ENCODE data around the gene CBX7. TPM values are rescaled to one million over a fixed set of nuclear protein-coding genes. Genes with fewer than 3 reads are reported as not detected.

Gene CBX7
- polyA plus RNA-seq, 1 donor from 2014 or later, result 4.4 TPM

GRCh38 chr22:39110631-39111561 lies 41.6 kb downstream of the CBX7 start:
- no peak for TF ChIP-seq POLR2AphosphoS5 (IDR thresholded peaks at IDR 0.05)
- TF ChIP-seq TAF1 (IDR thresholded peaks at IDR 0.05; ENCODE audit: low read depth), result no peak
- TF ChIP-seq, protein P1, sequence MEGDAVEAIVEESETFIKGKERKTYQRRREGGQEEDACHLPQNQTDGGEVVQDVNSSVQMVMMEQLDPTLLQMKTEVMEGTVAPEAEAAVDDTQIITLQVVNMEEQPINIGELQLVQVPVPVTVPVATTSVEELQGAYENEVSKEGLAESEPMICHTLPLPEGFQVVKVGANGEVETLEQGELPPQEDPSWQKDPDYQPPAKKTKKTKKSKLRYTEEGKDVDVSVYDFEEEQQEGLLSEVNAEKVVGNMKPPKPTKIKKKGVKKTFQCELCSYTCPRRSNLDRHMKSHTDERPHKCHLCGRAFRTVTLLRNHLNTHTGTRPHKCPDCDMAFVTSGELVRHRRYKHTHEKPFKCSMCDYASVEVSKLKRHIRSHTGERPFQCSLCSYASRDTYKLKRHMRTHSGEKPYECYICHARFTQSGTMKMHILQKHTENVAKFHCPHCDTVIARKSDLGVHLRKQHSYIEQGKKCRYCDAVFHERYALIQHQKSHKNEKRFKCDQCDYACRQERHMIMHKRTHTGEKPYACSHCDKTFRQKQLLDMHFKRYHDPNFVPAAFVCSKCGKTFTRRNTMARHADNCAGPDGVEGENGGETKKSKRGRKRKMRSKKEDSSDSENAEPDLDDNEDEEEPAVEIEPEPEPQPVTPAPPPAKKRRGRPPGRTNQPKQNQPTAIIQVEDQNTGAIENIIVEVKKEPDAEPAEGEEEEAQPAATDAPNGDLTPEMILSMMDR (IDR thresholded peaks at IDR 0.05; ENCODE audit: poor library complexity, severe bottlenecking), result no peak
- TF ChIP-seq REST (IDR thresholded peaks at IDR 0.05; ENCODE audit: borderline replicate concordance), result no peak
- TF ChIP-seq SMC3 (conservative IDR thresholded peaks at IDR 0.05; ENCODE audit: poor library complexity), result no peak
- no peak for TF ChIP-seq EZH2 (IDR thresholded peaks at IDR 0.05; ENCODE audit: borderline replicate concordance, insufficient read depth, low read length, poor library complexity, severe bottlenecking)
- no peak for TF ChIP-seq MXI1 (conservative IDR thresholded peaks at IDR 0.05; ENCODE audit: poor library complexity, severe bottlenecking)
- no peak for TF ChIP-seq RAD21 (conservative IDR thresholded peaks at IDR 0.05)
- TF ChIP-seq EP300 (conservative IDR thresholded peaks at IDR 0.05; ENCODE audit: poor library complexity, severe bottlenecking), result no peak

DNA sequence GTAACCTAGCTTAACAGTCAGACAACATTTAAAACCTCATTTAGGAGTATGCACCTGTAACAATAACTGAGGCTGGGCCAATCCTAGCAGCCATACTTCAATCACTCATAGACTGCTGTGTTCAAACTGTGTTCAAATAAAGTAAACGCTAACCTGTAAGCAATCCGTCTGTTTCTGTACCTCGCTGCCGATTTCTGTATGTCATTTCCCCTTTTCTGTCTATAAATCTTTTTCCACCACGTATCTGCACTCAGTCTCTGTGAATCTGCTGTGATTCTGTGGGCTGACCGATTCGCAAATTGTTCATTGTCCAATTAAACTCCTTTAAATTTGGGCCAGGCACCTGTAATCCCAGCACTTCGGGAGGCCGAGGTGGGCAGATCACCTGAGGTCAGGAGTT lies 43.1 kb downstream of the CBX7 start:
- H3F3A ChIP-seq (ENCODE audit: insufficient read depth, low read length, poor library complexity, severe bottlenecking), result no peaks in the 10 kb centered on the region
- H3K4me2 ChIP-seq (ENCODE audit: low read length), result no peak overlapping the region
- peaks cover 4% of the 10 kb centered on the region for H3K27me3 ChIP-seq (ENCODE audit: insufficient read depth, low read depth, low read length)
- no peaks in the 10 kb centered on the region for H3K36me3 ChIP-seq (ENCODE audit: insufficient read depth, low read length)
- H2AFZ ChIP-seq (ENCODE audit: low read depth, low read length), result no peak overlapping the region
- H3K9me3 ChIP-seq (ENCODE audit: low read length), result no peaks in the 10 kb centered on the region
- no peak overlapping the region for H3K9ac ChIP-seq (ENCODE audit: low read length)
- no peaks in the 10 kb centered on the region for H3K9me2 ChIP-seq (ENCODE audit: insufficient read depth, low read length)
- TF ChIP-seq EZH2 (IDR thresholded peaks at IDR 0.05; ENCODE audit: borderline replicate concordance, insufficient read depth, low read length, poor library complexity, severe bottlenecking) (no peak), MXI1 (conservative IDR thresholded peaks at IDR 0.05; ENCODE audit: poor library complexity, severe bottlenecking) (no peak), EP300 (conservative IDR thresholded peaks at IDR 0.05; ENCODE audit: poor library complexity, severe bottlenecking) (no peak)
- no peak overlapping the region for H3K27ac ChIP-seq (ENCODE audit: low read length)
- H3K4me3 ChIP-seq (ENCODE audit: low read length), result no peak overlapping the region
- no peaks in the 10 kb centered on the region for H3K79me2 ChIP-seq (replicated peaks; ENCODE audit: insufficient read depth, low read length)
- H4K20me1 ChIP-seq (ENCODE audit: insufficient read depth), result no peaks in the 10 kb centered on the region

More at GRCh38 chr22:39110631-39111561, 41.6 kb downstream of the CBX7 start:
- Histone ChIP-seq H3K27me3 (ENCODE audit: insufficient read depth, low read depth, low read length) (peaks cover 6% of the 10 kb centered on the region), H3K9me2 (ENCODE audit: insufficient read depth, low read length) (no peaks in the 10 kb centered on the region), H3F3A (ENCODE audit: insufficient read depth, low read length, poor library complexity, severe bottlenecking) (no peaks in the 10 kb centered on the region), H3K9me3 (ENCODE audit: low read length) (no peaks in the 10 kb centered on the region), H3K79me2 (replicated peaks; ENCODE audit: insufficient read depth, low read length) (no peaks in the 10 kb centered on the region), H3K36me3 (ENCODE audit: insufficient read depth, low read length) (no peaks in the 10 kb centered on the region), H3K4me3 (ENCODE audit: low read length) (no peak overlapping the region), H3K9ac (ENCODE audit: low read length) (no peak overlapping the region), H2AFZ (ENCODE audit: low read depth, low read length) (no peak overlapping the region), H4K20me1 (ENCODE audit: insufficient read depth) (no peaks in the 10 kb centered on the region), H3K27ac (ENCODE audit: low read length) (no peak overlapping the region), H3K4me2 (ENCODE audit: low read length) (no peak overlapping the region)

Data from neural cell (in vitro differentiated cells).